ELR (cell line): ENCODE results near the gene HERC2.

Experiments used
- DNase-seq: peaks from one replicate; pipeline ENCODE4 v3.0.0-alpha.2; 2015; ENCODE audit warnings: low read depth

The HERC2 gene

DNA sequence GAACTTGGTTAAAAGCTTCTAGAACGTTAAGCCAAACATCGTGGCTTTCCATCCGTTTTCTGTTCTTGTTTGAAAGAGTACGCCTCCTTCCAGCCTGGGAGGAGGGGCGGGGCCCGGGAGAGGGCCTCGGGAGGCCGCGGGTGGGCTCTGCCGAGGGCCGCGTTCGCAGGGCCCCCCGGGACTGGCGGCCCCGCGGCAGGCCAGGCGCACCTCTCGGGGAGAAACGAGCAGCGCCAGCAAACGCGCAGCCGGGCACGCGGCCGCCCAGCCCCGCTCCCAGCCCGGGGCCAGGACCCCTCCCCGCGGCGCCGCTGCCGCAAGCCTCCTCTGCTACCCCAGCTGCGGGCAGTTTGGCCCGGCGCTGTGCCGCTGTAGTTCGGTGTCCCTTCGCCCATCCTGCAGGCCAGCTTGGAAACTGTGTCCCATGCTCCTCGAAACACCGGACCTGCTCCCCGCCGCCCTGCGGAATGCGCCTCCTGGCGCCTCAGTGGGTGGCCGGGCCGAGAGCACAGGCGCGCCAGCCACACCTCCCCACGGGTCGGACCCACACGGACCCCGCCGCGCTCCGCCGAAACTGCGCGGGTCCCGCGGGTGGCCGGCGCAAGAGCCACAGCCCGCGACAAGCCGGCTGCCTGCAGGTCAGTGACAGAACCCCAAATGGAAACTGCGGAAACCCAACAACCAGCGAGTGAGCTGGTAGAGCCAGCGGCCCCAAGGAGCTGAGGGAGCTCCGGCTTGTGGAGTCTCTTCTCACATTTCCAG lies 225.1 kb downstream of the HERC2 start:
- peak; percentile 20 for DNase-seq

- DNase-seq = no peak
These were observed 225.6 kb downstream of the HERC2 start for GRCh38 chr15:28096411-28096669.

DNA sequence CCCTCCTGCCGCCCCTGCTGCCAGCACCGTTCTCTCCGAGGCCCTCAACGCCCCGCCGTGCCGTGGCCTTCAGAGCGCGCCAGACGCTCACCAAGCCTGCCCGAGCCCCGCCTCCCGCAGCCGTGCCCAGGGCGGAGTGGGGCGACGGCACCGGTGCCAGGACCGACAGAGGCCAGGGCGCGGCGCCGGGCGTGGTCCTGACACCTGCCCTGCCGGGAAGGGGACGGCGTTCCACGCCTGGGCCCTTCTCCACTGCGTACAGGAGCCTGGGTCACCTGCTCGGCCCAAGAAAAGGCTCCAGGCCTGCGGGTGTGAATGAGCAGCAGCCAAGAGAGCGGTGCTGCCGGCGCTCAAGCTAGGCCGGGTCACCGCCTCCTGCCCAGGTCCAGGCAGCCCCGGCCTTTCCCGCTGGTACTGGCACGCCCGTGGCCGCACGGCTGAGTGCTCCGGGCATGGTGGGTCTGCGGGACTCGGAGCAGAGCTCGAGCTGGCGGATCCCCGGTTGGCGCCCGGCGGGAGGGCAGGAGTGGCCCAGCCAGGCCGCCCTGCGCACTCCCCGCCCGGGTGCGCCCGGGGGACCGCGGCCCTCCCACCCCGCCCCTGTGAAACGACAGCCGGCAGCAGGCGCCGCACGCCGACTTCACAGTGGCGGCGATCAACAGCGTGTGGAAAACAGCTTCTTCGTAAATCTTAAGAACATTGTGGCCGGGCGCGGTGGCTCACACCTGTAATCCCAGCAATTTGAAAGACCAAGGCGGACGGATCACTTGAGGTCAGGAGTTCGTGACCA lies 227.1 kb downstream of the HERC2 start:
- DNase-seq = no peak

DNA sequence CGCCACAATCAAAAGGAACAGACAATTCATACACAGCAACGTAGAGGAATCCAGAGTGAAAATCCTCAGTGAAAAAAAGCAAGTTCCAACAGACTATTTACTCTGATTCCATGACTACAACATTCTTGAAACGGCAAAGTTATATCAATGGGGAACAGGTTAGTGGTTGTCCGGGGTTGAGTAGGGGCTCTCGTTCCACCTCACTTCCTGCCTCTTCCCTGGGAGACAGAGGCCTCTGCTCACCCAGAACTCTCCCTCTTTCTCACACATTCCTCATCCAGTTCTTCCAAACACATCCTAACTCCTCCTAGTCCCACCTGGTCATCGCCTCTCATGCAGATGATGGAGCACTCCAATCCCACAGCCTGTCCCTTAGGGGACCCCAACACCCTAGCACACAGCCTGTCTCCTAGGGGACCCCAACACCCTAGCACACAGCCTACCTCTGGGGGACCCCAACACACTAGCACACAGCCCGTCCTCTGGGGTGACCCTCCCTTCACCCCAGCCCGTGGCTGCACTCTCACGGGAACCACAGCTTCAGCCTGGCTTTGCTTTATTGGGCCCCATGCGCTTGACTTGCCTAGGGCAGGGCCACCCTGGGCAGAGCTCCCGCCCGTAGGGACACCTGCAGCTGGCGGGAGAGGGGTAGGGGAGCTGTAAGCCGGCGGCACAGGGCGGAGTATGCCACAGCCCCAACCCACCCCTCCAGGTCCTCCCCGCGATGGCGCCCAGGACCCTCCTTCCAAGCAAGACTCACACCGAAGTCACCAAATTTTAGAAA lies 228.0 kb downstream of the HERC2 start:
- no peak for DNase-seq

- DNase-seq = no peak
These were observed 230.7 kb downstream of the HERC2 start for GRCh38 chr15:28091313-28091712.

GRCh38 chr15:28086175-28086703 lies 235.7 kb downstream of the HERC2 start:
- DNase-seq = peak; percentile 64

DNA sequence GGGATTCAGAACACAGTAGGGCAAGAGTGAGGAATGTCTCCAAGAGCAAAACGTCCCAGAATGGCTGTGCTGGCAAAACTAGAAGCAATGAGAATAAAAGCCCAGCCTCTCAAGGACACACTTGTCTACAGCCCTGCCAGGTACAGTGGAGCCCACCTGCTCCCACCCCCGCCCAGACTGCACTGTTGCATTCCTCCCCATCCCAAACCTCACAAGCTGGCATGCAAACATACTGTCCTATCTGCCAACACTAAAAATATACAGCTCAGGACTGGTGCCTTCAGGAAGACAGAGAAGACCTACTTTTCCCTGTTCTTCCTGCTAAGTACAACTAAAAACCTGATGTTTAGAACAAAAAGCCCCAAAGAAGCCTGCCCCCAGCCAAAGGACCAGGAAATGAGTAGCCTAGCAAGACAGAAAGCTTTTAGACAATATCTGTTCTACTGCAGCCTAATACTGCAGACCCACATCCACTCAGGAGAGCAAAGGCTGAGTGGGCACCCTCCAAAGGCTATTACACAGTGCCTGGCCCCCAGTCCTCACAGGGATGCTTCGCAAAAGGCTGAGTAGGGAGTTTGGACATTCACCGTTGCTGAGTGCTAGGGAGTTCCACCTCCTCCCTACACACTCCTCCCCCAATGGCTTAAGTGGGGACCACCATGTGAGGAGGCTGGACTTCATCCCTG lies 236.3 kb downstream of the HERC2 start:
- DNase-seq = no peak

- DNase-seq = no peak
These were observed 237.4 kb downstream of the HERC2 start for GRCh38 chr15:28084547-28084946.

GRCh38 chr15:28082891-28083684 lies 238.9 kb downstream of the HERC2 start:
- DNase-seq = no peak

DNA sequence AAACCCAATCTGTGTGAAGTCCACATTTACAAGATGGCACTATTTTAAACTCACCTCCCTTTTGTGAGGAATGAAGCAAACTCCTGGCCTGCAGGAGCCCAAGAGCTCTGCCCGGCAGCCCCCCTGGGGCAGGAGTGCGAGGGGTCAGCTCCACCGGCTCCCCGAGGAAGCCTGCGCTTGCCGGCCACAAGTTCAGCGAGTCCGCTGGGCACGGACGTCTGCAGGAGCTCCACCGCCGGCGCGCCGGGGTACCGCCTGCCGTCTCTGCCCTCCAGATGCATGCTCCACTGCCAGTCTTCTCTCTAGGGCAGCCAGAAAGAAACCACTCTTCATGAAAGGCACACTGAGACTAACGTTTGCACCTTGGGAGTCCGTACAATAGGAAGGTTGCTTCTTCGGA lies 240.4 kb downstream of the HERC2 start:
- no peak for DNase-seq

GRCh38 chr15:28080386-28080785 lies 241.6 kb downstream of the HERC2 start:
- no peak for DNase-seq

- no peak for DNase-seq
These were observed 242.5 kb downstream of the HERC2 start for GRCh38 chr15:28079313-28079969.

DNA sequence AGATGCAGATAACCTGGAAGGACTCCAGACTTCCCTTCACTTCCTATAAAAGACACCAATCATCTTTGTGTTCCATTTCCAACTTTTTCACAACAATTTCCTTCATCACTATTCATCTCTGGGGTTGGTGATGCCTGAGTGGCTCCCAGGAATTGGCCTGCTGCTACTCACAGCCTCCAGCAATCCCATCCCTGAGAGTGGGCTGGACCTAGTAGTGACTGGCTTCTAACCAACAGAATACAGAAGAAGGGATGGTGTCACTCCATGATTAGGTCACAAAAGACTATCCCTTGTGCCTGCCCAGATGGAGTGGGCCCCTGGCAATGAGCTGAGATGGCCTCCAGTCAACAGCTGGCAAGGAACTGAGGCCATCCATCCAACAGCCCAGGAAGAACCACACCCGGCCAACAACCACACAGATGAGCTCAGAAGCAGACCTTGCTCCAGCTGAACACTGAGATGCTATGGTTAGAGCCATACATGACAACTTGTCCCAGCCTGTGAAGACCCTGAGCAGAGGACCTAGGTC lies 243.7 kb downstream of the HERC2 start:
- DNase-seq = no peak

DNA sequence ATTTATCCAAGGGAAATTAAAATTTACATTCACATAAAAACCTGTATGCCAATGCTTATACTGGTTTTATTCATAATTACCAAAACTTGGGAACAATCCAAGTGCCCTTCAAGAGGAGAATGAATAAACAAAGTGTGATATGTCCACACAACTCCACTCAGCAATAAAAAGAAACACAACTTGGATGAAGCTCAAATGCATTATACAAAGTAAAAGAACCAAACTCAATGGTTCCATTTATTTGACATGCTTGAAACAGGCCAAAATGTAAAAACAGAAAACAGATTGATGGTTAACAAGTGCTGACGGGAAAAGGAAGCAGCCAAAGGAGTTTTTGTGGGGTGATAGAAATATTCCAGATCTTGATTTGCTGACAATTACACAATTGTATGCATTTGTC lies 246.4 kb downstream of the HERC2 start:
- no peak for DNase-seq

DNA sequence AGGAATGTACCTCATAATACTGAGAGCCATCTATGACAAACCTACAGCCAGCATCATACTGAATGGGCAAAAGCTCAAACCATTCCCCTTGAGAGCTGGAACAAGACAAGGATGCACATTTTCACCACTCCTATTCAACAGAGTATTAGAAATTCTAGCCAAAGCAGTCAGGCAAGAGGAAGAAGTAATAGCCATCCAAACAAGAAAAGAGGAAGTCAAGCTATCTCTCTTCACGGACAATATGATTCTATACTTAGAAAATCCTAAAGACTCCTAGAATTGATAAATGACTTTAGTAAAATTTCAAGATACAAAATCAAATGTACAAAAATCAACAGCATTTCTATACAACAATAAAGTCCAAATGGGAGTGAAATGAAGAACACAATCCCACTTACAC lies 253.0 kb downstream of the HERC2 start:
- DNase-seq = no peak

DNA sequence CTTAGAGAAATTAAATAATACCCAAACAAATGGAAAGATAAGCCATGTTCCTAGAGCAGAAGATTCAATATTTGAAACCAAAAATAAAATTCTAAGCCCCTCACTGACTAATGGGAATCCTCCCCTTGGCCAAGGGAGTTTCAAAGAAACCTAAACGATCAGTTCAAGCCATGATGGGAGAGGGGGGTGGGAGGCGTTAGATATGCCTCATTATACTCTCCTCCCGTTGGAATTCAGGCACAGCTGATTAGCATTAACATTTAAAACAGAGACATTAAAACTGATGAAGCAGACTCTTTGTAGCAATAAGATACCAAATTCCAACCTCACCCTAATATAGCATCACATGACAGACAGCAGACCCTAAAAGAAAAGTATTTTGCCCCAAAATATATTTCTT lies 255.7 kb downstream of the HERC2 start:
- DNase-seq = no peak
